ENCODE data around the gene CD248.
A peak's percentile ranks its signal among the peaks of the same experiment; 100 is the strongest.

- TF ChIP-seq CTCF (conservative IDR thresholded peaks at IDR 0.05; ENCODE audit: low read depth in 2 of 2) = no peak
- TF ChIP-seq POLR2AphosphoS5 (IDR thresholded peaks at IDR 0.05; ENCODE audit: low read depth) = peak; percentile 35; the same call in 1 of the 2 replicates
- no peak for TF ChIP-seq ZNF462 (CRISPR knock-in tag; IDR thresholded peaks at IDR 0.05)
These were observed 42.8 kb upstream of the CD248 start for GRCh38 chr11:66359662-66360087.
